Transverse colon (tissue), 4 donors: ENCODE measurements around the gene PDE6G. TPM values are rescaled to one million over a fixed set of nuclear protein-coding genes. Genes with fewer than 3 reads are reported as not detected.

Experiments used
- DNase-seq: peaks from one replicate; pipeline ENCODE4 v3.0.0-alpha.2; 2019
- H3K27ac ChIP-seq, 4 donors: fragments of 200-600 bp; sonication (generic); 2 replicates each; pipeline ENCODE4 v1.5.1; 2016 to 2018; ENCODE audit warnings: inconsistent platforms in 4 of 4
- H3K27me3 ChIP-seq: fragments of 200-600 bp; sonication (generic); 2 replicates; pipeline ENCODE4 v1.5.1; 2017; ENCODE audit warnings: inconsistent platforms
- H3K36me3 ChIP-seq, 4 donors: fragments of 200-600 bp; sonication (generic); 2 replicates each; pipeline ENCODE4 v1.5.1; 2017 to 2019; ENCODE audit warnings: inconsistent platforms in 4 of 4
- H3K4me1 ChIP-seq, 4 donors: fragments of 200-600 bp; sonication (generic); 2 replicates each; pipeline ENCODE4 v1.5.1; 2017 to 2020; ENCODE audit warnings: inconsistent platforms in 4 of 4
- H3K4me3 ChIP-seq, 4 donors: fragments of 200-600 bp; sonication (generic); 1 replicate in 1 of 4; 2 replicates in 3 of 4; pipeline versions ENCODE4 v1.5.1 to v1.6.1; 2017 to 2019; ENCODE audit warnings: inconsistent platforms in 4 of 4
- H3K9me3 ChIP-seq, 2 donors: fragments of 200-600 bp; sonication (generic); 2 replicates each; pipeline ENCODE4 v1.5.1; 2017 to 2019; ENCODE audit warnings: inconsistent platforms in 2 of 2
- EP300 ChIP-seq: sonication (generic); formaldehyde crosslinking; IDR thresholded peaks from one replicate; pipeline ENCODE4 v1.6.1; 2017; ENCODE audit warnings: antibody characterized with exemption, low read depth
- POLR2A ChIP-seq: fragments of 450-650 bp; IDR thresholded peaks from one replicate; pipeline ENCODE4 v1.6.1; 2016; ENCODE audit warnings: antibody characterized with exemption, mild to moderate bottlenecking, moderate library complexity
- POLR2AphosphoS5 ChIP-seq, 3 donors: sonication (generic); formaldehyde crosslinking; IDR thresholded peaks; one replicate each; pipeline ENCODE4 v1.6.1; 2016; ENCODE audit warnings: antibody characterized with exemption in 3 of 3
- WGBS, 2 donors: methylation state at CpG; one replicate each; pipeline ENCODE4 v1.1.5; 2018; ENCODE audit warnings: low coverage in 1 of 2; 5-methylcytosine and 5-hydroxymethylcytosine counted together
- in situ Hi-C, 4 donors: fragments of 200-750 bp; cut with MboI; loops; one replicate each; pipeline versions ENCODE4 v1.15.0 to v1.15.1; 2017; ENCODE audit warnings: low sequenced_read_pairs in 3 of 4, low pct_ligation_motif_present in 1 of 4, low pct_unique_long_range_greater_than_20kb in 1 of 4
- intact Hi-C: fragments of 100-400 bp; cut with DNase I; formaldehyde crosslinking; loops from one replicate; pipeline ENCODE4 v1.15.1; 2023; ENCODE audit warnings: low total_unique reads
- total RNA-seq, 4 donors: library from RNA; depleted of rRNA; stranded (reverse); fragments of >200 nt; gene quantifications; one replicate each; pipeline ENCODE4 v1.1.0, GENCODE V29; 2016
- TF ChIP-seq, protein P1 (sequence below), 5 experiments: fragments of 200-600 bp in 3 of 5; fragments of 450-650 bp in 2 of 5; sonication (generic) in 3 of 5; IDR thresholded peaks; 1 replicate in 2 of 5; 2 replicates in 3 of 5; pipeline ENCODE4 v1.5.1; 2016 to 2017; ENCODE audit warnings: antibody characterized with exemption in 5 of 5, inconsistent platforms in 3 of 5, mild to moderate bottlenecking in 2 of 5, moderate library complexity in 1 of 5

Gene PDE6G
- total RNA-seq, 4 donors from 2014 or later: not detected

DNA sequence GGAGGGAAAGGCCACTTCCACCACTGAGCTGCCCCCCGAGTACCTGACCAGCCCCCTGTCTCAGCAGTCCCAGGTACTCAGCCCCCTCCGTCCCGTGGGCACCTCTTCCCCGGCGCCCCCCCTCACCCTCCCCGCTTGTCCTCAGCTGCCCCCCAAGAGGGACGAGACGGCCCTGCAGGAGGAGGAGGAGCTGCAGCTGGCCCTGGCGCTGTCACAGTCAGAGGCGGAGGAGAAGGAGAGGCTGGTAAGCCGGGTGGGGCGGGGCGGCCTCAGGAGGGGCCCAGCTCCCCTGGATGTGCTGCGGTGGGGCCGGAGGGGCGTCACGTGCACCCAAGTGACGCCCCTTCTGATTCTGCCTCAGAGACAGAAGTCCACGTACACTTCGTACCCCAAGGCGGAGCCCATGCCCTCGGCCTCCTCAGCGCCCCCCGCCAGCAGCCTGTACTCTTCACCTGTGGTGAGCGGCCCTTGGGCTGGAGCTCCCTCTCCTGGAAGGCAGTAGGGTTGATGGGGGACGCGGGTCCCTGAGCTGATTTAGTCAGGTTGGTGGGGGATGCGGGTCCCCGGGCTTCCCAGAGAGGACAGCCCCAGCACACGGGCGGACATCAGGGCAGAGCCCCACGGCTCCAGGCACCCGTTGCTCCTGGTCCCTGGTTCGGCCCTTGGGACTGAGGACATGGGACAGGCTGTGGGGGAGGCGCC is 37.3 kb upstream of the PDE6G start:
- intact Hi-C loops (no loop called here), in situ Hi-C loops (no loop called here)
- no peaks in the 10 kb centered on the region for H3K9me3 ChIP-seq
- no peaks in the 10 kb centered on the region for H3K4me1 ChIP-seq
- no peak overlapping the region for H3K27ac ChIP-seq
- peaks cover 0 to 80% (median 32%) of the 10 kb centered on the region in 4 donors for H3K36me3 ChIP-seq
- TF ChIP-seq EP300: no peak
- TF ChIP-seq POLR2A: no peak
- no peak for TF ChIP-seq POLR2AphosphoS5 (IDR thresholded peaks at IDR 0.05)
- TF ChIP-seq, protein P1, sequence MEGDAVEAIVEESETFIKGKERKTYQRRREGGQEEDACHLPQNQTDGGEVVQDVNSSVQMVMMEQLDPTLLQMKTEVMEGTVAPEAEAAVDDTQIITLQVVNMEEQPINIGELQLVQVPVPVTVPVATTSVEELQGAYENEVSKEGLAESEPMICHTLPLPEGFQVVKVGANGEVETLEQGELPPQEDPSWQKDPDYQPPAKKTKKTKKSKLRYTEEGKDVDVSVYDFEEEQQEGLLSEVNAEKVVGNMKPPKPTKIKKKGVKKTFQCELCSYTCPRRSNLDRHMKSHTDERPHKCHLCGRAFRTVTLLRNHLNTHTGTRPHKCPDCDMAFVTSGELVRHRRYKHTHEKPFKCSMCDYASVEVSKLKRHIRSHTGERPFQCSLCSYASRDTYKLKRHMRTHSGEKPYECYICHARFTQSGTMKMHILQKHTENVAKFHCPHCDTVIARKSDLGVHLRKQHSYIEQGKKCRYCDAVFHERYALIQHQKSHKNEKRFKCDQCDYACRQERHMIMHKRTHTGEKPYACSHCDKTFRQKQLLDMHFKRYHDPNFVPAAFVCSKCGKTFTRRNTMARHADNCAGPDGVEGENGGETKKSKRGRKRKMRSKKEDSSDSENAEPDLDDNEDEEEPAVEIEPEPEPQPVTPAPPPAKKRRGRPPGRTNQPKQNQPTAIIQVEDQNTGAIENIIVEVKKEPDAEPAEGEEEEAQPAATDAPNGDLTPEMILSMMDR (IDR thresholded peaks at IDR 0.05): no peak
- no peak overlapping the region for H3K4me3 ChIP-seq
- 89% methylated on average over 25 of the region's 35 CpGs; no CpG with 5 or more reads in 1 of the 2 donors for WGBS, 2 donors
- no peak for DNase-seq
- H3K27me3 ChIP-seq: no peaks in the 10 kb centered on the region

DNA sequence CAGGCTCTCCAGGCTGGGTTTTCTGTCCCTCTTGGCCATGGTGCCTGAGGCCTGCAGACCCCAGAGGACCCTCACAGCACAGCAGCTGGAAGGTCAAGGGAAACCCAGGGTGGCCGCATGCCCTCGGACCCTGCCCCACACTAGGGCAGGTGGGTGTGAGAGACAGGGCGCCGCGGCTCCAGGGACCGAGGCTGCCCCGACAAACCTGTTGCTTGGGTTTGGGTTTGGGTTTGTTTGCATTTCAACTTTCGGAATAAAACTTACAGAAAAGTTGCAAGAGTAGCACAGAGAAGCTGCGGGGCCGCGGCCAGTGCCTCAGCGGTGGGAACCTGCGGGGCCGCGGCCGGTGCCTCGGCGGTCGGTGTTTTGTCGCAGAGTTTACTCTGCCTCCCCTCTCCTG is 35.3 kb upstream of the PDE6G start:
- WGBS, 2 donors: 99% methylated on average over 19 of the region's 20 CpGs; no CpG with 5 or more reads in 1 of the 2 donors
- TF ChIP-seq EP300 (no peak), POLR2A (no peak), POLR2AphosphoS5 (IDR thresholded peaks at IDR 0.05) (no peak)
- TF ChIP-seq, protein P1 (IDR thresholded peaks at IDR 0.05): no peak

GRCh38 chr17:81691196-81691595 is 34.9 kb upstream of the PDE6G start:
- Histone ChIP-seq H3K9me3 (no peaks in the 10 kb centered on the region), H3K36me3 (peaks cover 0 to 70% (median 26%) of the 10 kb centered on the region in 4 donors), H3K27me3 (no peaks in the 10 kb centered on the region), H3K4me3 (no peak overlapping the region), H3K27ac (no peak overlapping the region), H3K4me1 (no peaks in the 10 kb centered on the region)
- intact Hi-C loops: no loop called here
- TF ChIP-seq, protein P1 (IDR thresholded peaks at IDR 0.05): no peak
- TF ChIP-seq POLR2A: no peak
- TF ChIP-seq POLR2AphosphoS5 (IDR thresholded peaks at IDR 0.05): no peak
- no peak for TF ChIP-seq EP300
- no peak for DNase-seq
- in situ Hi-C loops: no loop called here
- WGBS, 2 donors: 94% methylated on average over 18 of the region's 18 CpGs; no CpG with 5 or more reads in 1 of the 2 donors

More for the DNA sequence above, 35.3 kb upstream of the PDE6G start:
- no peak overlapping the region for H3K27ac ChIP-seq
- no peak overlapping the region for H3K4me3 ChIP-seq
- no peaks in the 10 kb centered on the region for H3K9me3 ChIP-seq
- H3K27me3 ChIP-seq: no peaks in the 10 kb centered on the region
- intact Hi-C loops (no loop called here), in situ Hi-C loops (no loop called here)
- peaks cover 0 to 74% (median 28%) of the 10 kb centered on the region in 4 donors for H3K36me3 ChIP-seq
- H3K4me1 ChIP-seq: no peaks in the 10 kb centered on the region
- no peak for DNase-seq

- Histone ChIP-seq H3K27me3 (no peaks in the 10 kb centered on the region), H3K36me3 (peaks cover 0 to 65% (median 25%) of the 10 kb centered on the region in 4 donors), H3K4me1 (peaks cover 0 to 4% (median 2%) of the 10 kb centered on the region in 4 donors), H3K4me3 (no peak overlapping the region), H3K9me3 (no peaks in the 10 kb centered on the region), H3K27ac (no peak overlapping the region)
- 86% methylated on average over 17 of the region's 17 CpGs; no CpG with 5 or more reads in 1 of the 2 donors for WGBS, 2 donors
- no peak for TF ChIP-seq POLR2A
- TF ChIP-seq POLR2AphosphoS5 (IDR thresholded peaks at IDR 0.05): no peak
- TF ChIP-seq, protein P1 (IDR thresholded peaks at IDR 0.05): no peak
- intact Hi-C loops (no loop called here), in situ Hi-C loops (no loop called here)
- DNase-seq: no peak
Observed at GRCh38 chr17:81690549-81690948, 34.2 kb upstream of the PDE6G start.
